ENCODE results near the gene ACAD9.

DNA sequence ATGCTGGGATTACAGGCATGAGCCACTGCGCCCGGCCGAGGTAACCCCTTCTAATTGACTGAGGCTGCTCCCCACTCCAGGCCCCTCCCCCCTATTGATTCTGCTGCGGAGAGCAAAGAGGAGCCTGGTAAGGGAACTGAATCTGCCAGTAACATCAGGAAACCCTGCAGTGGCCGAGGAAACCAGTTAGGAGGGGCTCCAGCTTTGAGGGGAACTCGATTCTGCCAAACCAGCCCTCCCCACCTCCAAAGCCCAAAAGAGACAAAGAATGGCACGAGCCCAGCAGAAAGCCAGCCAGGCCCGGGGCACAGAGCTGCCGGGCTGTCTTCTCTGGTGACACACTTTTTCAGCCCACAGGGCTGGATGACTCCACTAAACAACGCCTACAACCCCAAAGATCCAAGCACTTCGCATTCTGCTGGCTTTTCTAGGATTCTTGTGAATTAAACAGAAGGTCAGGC, 15.0 kb upstream of the ACAD9 start:
- TF ChIP-seq, protein P1, sequence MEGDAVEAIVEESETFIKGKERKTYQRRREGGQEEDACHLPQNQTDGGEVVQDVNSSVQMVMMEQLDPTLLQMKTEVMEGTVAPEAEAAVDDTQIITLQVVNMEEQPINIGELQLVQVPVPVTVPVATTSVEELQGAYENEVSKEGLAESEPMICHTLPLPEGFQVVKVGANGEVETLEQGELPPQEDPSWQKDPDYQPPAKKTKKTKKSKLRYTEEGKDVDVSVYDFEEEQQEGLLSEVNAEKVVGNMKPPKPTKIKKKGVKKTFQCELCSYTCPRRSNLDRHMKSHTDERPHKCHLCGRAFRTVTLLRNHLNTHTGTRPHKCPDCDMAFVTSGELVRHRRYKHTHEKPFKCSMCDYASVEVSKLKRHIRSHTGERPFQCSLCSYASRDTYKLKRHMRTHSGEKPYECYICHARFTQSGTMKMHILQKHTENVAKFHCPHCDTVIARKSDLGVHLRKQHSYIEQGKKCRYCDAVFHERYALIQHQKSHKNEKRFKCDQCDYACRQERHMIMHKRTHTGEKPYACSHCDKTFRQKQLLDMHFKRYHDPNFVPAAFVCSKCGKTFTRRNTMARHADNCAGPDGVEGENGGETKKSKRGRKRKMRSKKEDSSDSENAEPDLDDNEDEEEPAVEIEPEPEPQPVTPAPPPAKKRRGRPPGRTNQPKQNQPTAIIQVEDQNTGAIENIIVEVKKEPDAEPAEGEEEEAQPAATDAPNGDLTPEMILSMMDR (conservative IDR thresholded peaks at IDR 0.05), result no peak
- TF ChIP-seq EZH2 (IDR thresholded peaks at IDR 0.05; ENCODE audit: low read depth), result no peak
